A549 treated with RU486 at 1 μM for 4 hours (cell line): ENCODE data around the gene BTNL9. TPM values are rescaled to one million over a fixed set of nuclear protein-coding genes. Genes with fewer than 3 reads are reported as not detected.

Source experiments
- total RNA-seq: library from RNA; stranded (reverse); fragments of 200-300 nt; extraction: Qiagen RNA extraction; gene quantifications from 5 replicates; pipeline ENCODE4 v1.2.3, GENCODE V29; 2022; ENCODE audit warnings: low read depth

The BTNL9 gene
- 0.57 to 1.3 TPM (median 0.74 TPM) in 5 replicates for total RNA-seq

GRCh38 chr5:181039931-181040630, at the start of gene BTNL9:
BTNL9 (plus strand) TSS chr5:181040266; CDS start chr5:181045490, 5,224 bp downstream.

Other genes with a start within 250 kb of the BTNL9 start
- gene MGAT1, start 237.5 kb upstream of the BTNL9 start, total RNA-seq = 73.0 to 92.1 TPM (median 86.3 TPM) in 5 replicates
- 7.8 to 12.7 TPM (median 8.8 TPM) in 5 replicates for gene ZFP62, start 179.0 kb upstream of the BTNL9 start, total RNA-seq
- not detected in 5 replicates for gene BTNL8, start 141.1 kb upstream of the BTNL9 start, total RNA-seq
- not detected in 5 replicates for gene BTNL3, start 51.4 kb upstream of the BTNL9 start, total RNA-seq
- gene OR2V1, start 90.9 kb downstream of the BTNL9 start, total RNA-seq = not detected in 5 replicates
- gene OR2V2, start 107.3 kb downstream of the BTNL9 start, total RNA-seq = not detected in 5 replicates
- 29.4 to 45.2 TPM (median 39.9 TPM) in 5 replicates for gene TRIM7, start 164.9 kb downstream of the BTNL9 start, total RNA-seq
- gene TRIM41, start 183.0 kb downstream of the BTNL9 start, total RNA-seq = 19.8 to 29.7 TPM (median 27.7 TPM) in 5 replicates
- 3,233 to 3,638 TPM (median 3,282 TPM) in 5 replicates for gene RACK1, start 203.6 kb downstream of the BTNL9 start, total RNA-seq
- gene TRIM52, start 220.9 kb downstream of the BTNL9 start, total RNA-seq = 4.9 to 7.4 TPM (median 6.4 TPM) in 5 replicates